SK-N-SH treated with all-trans-retinoic acid at 6 μM for 48 hours (cell line): ENCODE measurements around the gene CNST.

Experiments
- ATAC-seq: fragments of 200-7000 bp; cut with Tn5 transposase; 3 replicates; pipeline ENCODE4 v1.9.1; 2020; ENCODE audit warnings: mild to moderate bottlenecking, moderate library complexity
- ARNTL ChIP-seq: fragments of 450-650 bp; formaldehyde crosslinking; IDR thresholded peaks from 2 replicates; pipeline ENCODE4 v1.5.0; 2020; ENCODE audit warnings: low read depth, mild to moderate bottlenecking, moderate library complexity, borderline replicate concordance
- BACH2 ChIP-seq: fragments of 250-450 bp; sonication (Bioruptor Pico); IDR thresholded peaks from 2 replicates; pipeline ENCODE4 v1.9.0; 2021; ENCODE audit warnings: mild to moderate bottlenecking, borderline replicate concordance
- CSDC2 ChIP-seq: fragments of 250-450 bp; sonication (Bioruptor Pico); IDR thresholded peaks from 2 replicates; pipeline ENCODE4 v1.5.0; 2020; ENCODE audit warnings: mild to moderate bottlenecking, moderate library complexity
- ESRRG ChIP-seq: fragments of 250-450 bp; sonication (Bioruptor Pico); IDR thresholded peaks from 2 replicates; pipeline ENCODE4 v1.6.1; 2021; ENCODE audit warnings: mild to moderate bottlenecking
- ISL1 ChIP-seq: fragments of 250-450 bp; sonication (Bioruptor Pico); IDR thresholded peaks from 2 replicates; pipeline ENCODE4 v2.1.2; 2022; ENCODE audit warnings: mild to moderate bottlenecking, moderate library complexity
- POU6F1 ChIP-seq: fragments of 250-450 bp; sonication (Bioruptor Pico); IDR thresholded peaks from 2 replicates; pipeline ENCODE4 v1.8.0; 2021; ENCODE audit warnings: low read depth, mild to moderate bottlenecking, moderate library complexity, borderline replicate concordance
- PPARA ChIP-seq: fragments of 250-450 bp; sonication (Bioruptor Pico); IDR thresholded peaks from 2 replicates; pipeline ENCODE4 v1.5.0; 2020; ENCODE audit warnings: mild to moderate bottlenecking, borderline replicate concordance
- SNAI2 ChIP-seq: fragments of 250-450 bp; sonication (Bioruptor Pico); IDR thresholded peaks from 2 replicates; pipeline ENCODE4 v1.5.0; 2020; ENCODE audit warnings: mild to moderate bottlenecking, moderate library complexity
- TCF4 ChIP-seq: fragments of 250-450 bp; sonication (Bioruptor Pico); IDR thresholded peaks from 2 replicates; pipeline ENCODE4 v1.8.0; 2021; ENCODE audit warnings: mild to moderate bottlenecking, moderate library complexity, borderline replicate concordance
- TOX ChIP-seq: fragments of 250-450 bp; sonication (Bioruptor Pico); IDR thresholded peaks from 2 replicates; pipeline ENCODE4 v1.8.0; 2021; ENCODE audit warnings: mild to moderate bottlenecking, moderate library complexity, borderline replicate concordance
- TSHZ2 ChIP-seq: fragments of 250-450 bp; sonication (Bioruptor Pico); IDR thresholded peaks from 2 replicates; pipeline ENCODE4 v1.5.0; 2020; ENCODE audit warnings: mild to moderate bottlenecking, moderate library complexity
- ZC3H10 ChIP-seq: fragments of 250-450 bp; sonication (Bioruptor Pico); IDR thresholded peaks from 2 replicates; pipeline ENCODE4 v1.5.1; 2021; ENCODE audit warnings: mild to moderate bottlenecking, moderate library complexity
- ZFP3 ChIP-seq: fragments of 250-450 bp; sonication (Bioruptor Pico); IDR thresholded peaks from 2 replicates; pipeline ENCODE4 v1.5.0; 2020; ENCODE audit warnings: mild to moderate bottlenecking, moderate library complexity
- ZFP30 ChIP-seq: fragments of 450-650 bp; formaldehyde crosslinking; IDR thresholded peaks from 2 replicates; pipeline ENCODE4 v1.5.0; 2022; ENCODE audit warnings: mild to moderate bottlenecking, moderate library complexity
- ZNF70 ChIP-seq: fragments of 450-650 bp; formaldehyde crosslinking; IDR thresholded peaks from 2 replicates; pipeline ENCODE4 v1.5.0; 2020; ENCODE audit warnings: mild to moderate bottlenecking, moderate library complexity
- ZNF8 ChIP-seq: fragments of 450-650 bp; formaldehyde crosslinking; IDR thresholded peaks from 2 replicates; pipeline ENCODE4 v1.5.0; 2020; ENCODE audit warnings: mild to moderate bottlenecking, moderate library complexity
- TF ChIP-seq, protein P1 (sequence below): fragments of 250-450 bp; sonication (Bioruptor Pico); IDR thresholded peaks from 2 replicates; pipeline ENCODE4 v1.5.1; 2021; ENCODE audit warnings: mild to moderate bottlenecking, moderate library complexity
- TF ChIP-seq, protein P2 (sequence below): fragments of 250-450 bp; sonication (Bioruptor Pico); IDR thresholded peaks from 2 replicates; pipeline ENCODE4 v1.8.0; 2020; ENCODE audit warnings: mild to moderate bottlenecking, moderate library complexity, borderline replicate concordance
- TF ChIP-seq, protein P3 (sequence below): fragments of 250-450 bp; sonication (Bioruptor Pico); IDR thresholded peaks from 2 replicates; pipeline ENCODE4 v1.5.1; 2020; ENCODE audit warnings: low read depth, mild to moderate bottlenecking, moderate library complexity

Gene CNST

DNA sequence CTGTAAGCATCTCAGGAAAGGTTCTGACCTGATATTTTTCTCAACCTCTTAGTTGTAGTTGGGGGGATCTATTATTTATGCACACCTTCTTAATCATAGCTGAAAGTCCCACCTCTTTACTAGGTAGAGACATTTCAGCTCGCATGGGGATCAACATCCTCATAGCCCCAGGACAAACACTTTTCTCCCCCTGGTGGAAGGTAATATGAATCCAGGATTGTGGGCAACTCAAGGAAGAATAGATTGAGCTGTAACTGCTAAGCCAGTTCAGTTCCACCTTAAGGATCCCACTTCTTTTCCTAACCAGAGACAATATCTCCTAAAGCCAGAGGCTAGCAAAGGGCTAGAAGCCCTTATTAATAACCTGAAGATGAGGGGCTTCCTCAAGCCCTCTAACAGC is 33.7 kb upstream of the CNST start:
- peak; percentile 43; the same call in 2 of the 3 replicates for ATAC-seq
- no peak for TF ChIP-seq ZNF8
- no peak for TF ChIP-seq TSHZ2 (CRISPR knock-in tag)
- no peak for TF ChIP-seq ZNF70 (CRISPR knock-in tag)
- no peak for TF ChIP-seq ESRRG (CRISPR knock-in tag)
- TF ChIP-seq ZFP3: no peak
- TF ChIP-seq CSDC2: no peak
- no peak for TF ChIP-seq ISL1
- TF ChIP-seq BACH2 (CRISPR knock-in tag): no peak
- TF ChIP-seq POU6F1: no peak
- no peak for TF ChIP-seq ZFP30 (CRISPR knock-in tag)
- TF ChIP-seq, all 23 proteins: peak for 0

DNA sequence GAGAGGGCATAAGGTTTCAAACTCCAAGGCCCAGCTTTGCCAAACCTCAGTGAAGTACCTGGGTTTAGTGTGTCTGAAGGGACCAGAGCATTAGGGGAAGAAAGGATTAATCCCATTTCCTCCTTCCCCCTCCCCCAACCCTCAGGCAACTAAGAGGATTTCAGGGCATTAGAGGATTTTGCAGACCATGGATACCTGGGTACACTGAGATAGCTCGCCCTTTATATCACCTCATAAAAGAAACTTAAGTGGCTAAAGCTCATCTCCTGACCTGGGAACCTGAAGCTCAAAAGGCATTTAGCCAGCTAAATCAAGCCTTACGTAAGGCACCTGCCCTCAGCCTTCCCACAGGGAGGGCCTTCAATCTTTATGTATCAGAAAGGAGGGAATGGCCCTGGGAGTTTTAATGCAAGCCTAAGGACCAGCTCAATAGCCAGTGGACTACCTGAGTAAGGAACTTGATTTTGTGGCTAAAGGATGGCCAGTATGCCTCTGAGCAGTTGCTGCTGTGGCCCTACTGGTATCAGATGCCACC is 32.8 kb upstream of the CNST start:
- ATAC-seq: no peak
- TF ChIP-seq, protein P1, sequence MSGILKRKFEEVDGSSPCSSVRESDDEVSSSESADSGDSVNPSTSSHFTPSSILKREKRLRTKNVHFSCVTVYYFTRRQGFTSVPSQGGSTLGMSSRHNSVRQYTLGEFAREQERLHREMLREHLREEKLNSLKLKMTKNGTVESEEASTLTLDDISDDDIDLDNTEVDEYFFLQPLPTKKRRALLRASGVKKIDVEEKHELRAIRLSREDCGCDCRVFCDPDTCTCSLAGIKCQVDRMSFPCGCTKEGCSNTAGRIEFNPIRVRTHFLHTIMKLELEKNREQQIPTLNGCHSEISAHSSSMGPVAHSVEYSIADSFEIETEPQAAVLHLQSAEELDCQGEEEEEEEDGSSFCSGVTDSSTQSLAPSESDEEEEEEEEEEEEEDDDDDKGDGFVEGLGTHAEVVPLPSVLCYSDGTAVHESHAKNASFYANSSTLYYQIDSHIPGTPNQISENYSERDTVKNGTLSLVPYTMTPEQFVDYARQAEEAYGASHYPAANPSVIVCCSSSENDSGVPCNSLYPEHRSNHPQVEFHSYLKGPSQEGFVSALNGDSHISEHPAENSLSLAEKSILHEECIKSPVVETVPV (CRISPR knock-in tag): no peak
- no peak for TF ChIP-seq ESRRG (CRISPR knock-in tag)
- no peak for TF ChIP-seq ISL1

- no peak for ATAC-seq
- TF ChIP-seq TSHZ2 (CRISPR knock-in tag) (no peak), TCF4 (CRISPR knock-in tag) (no peak), ZFP3 (no peak), ESRRG (CRISPR knock-in tag) (no peak), PPARA (CRISPR knock-in tag) (no peak), ZNF8 (no peak), SNAI2 (CRISPR knock-in tag) (no peak), ARNTL (no peak), ZNF70 (CRISPR knock-in tag) (no peak), POU6F1 (no peak), ISL1 (no peak), TOX (CRISPR knock-in tag) (no peak), ZC3H10 (CRISPR knock-in tag) (no peak), CSDC2 (no peak)
- TF ChIP-seq, protein P2, sequence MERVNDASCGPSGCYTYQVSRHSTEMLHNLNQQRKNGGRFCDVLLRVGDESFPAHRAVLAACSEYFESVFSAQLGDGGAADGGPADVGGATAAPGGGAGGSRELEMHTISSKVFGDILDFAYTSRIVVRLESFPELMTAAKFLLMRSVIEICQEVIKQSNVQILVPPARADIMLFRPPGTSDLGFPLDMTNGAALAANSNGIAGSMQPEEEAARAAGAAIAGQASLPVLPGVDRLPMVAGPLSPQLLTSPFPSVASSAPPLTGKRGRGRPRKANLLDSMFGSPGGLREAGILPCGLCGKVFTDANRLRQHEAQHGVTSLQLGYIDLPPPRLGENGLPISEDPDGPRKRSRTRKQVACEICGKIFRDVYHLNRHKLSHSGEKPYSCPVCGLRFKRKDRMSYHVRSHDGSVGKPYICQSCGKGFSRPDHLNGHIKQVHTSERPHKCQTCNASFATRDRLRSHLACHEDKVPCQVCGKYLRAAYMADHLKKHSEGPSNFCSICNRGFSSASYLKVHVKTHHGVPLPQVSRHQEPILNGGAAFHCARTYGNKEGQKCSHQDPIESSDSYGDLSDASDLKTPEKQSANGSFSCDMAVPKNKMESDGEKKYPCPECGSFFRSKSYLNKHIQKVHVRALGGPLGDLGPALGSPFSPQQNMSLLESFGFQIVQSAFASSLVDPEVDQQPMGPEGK (CRISPR knock-in tag): no peak
- TF ChIP-seq, protein P3, sequence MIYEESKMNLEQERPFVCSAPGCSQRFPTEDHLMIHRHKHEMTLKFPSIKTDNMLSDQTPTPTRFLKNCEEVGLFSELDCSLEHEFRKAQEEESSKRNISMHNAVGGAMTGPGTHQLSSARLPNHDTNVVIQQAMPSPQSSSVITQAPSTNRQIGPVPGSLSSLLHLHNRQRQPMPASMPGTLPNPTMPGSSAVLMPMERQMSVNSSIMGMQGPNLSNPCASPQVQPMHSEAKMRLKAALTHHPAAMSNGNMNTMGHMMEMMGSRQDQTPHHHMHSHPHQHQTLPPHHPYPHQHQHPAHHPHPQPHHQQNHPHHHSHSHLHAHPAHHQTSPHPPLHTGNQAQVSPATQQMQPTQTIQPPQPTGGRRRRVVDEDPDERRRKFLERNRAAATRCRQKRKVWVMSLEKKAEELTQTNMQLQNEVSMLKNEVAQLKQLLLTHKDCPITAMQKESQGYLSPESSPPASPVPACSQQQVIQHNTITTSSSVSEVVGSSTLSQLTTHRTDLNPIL (CRISPR knock-in tag): no peak
Observed at GRCh38 chr1:246534114-246534513, 32.1 kb upstream of the CNST start.
